HG03342 (cell line): Measurements from ENCODE around the gene METTL24.
"Not testable (repeated sequence)": the region's sequence is repeated elsewhere in the genome, so short reads cannot be mapped to it uniquely, and the experiment has no call there.

Source experiments
- ATAC-seq: cut with Tn5 transposase; IDR thresholded peaks from one replicate; pipeline ENCODE4 v1.9.1; 2021; ENCODE audit warnings: mild to moderate bottlenecking, moderate library complexity; ENCODE audit not compliant: unreplicated experiment

Gene METTL24

DNA sequence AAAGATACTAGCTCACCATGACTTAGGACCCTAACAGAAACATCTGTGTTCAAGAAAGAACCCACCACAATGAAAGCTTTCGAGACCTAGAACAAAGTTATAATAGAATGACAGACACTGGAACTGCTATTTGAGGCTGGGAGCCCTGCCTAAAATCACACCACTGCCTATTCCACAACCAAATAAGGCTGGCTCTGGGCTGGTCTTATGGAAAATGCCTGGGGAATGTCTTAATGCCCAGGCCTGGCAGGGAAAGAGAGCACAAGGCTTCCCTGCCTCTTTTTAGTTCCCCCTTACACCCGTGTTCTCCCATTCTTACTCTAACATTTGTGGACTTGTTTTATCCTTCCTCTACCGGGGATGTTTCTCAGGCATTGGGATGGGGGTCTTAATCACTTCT, 5.6 kb upstream of the METTL24 start:
- no peak for ATAC-seq

GRCh38 chr6:110360676-110361075, 2.5 kb upstream of the METTL24 start:
- ATAC-seq = no peak

GRCh38 chr6:110359556-110359955, 1.4 kb upstream of the METTL24 start:
- ATAC-seq = no peak

- no peak for ATAC-seq
Measured at GRCh38 chr6:110358553-110359160, 508 bp upstream of the METTL24 start.

DNA sequence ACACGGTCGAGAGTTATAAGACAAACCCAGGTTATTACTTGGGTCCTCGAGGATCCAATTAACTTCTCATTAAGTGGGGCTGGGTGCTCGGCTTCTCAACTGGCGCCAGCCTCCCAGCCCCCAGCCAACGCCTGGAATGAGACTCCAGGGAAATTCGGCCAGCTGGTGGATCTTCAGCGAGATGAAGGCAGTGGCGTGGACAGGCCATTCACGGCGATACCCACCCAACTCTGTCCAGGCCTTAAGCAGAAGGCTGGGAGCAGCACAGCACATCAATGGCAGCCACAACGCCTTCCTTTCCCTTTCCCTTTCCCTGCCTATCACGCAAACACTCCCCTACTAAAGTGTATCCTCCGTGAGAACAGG, 868 bp downstream of the METTL24 start:
- no peak for ATAC-seq

GRCh38 chr6:110356778-110357177, 1.4 kb downstream of the METTL24 start:
- ATAC-seq = no peak

- no peak for ATAC-seq
Measured at GRCh38 chr6:110355727-110356126, 2.4 kb downstream of the METTL24 start.

DNA sequence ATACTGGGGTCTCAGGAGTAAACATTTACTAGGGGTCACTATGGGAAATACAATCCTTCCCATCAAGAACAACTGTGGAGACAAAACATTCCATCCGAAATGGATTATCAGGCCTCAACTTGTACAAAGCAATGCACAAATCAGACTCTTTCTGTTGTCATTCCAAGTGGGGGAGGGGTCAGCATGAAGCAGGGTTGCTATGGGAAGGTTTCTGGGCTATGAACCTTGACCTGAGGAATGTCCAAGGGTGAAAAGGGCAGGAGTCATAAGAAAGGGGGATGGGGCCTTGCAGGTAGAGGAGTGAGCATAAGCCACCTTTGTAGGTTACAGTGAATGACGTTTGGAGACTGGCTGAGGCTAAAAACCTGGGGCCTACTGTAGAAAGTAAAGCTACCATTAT, 3.1 kb downstream of the METTL24 start:
- no peak for ATAC-seq

DNA sequence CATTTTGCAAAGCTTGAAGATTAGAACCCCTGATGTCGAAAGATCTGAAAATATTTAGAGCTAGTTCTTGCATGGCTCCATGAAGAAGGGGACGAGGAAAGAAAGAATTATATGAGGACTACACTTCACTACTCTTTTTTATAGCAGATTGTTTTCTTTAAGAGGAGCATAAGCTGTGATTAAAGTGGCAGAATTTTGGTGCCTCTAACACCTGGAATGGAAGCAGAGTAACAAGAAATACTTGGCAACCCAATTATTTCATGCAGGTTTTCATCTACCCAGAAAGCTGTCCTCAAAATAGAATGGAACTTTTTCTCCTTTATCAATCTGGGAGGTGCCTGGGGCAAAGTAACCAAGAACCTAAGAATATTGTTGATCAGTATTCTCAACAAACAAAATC, 4.0 kb downstream of the METTL24 start:
- ATAC-seq = no peak

GRCh38 chr6:110353457-110354001, 4.6 kb downstream of the METTL24 start:
- no peak for ATAC-seq

GRCh38 chr6:110352563-110353262, 5.4 kb downstream of the METTL24 start:
- no peak for ATAC-seq

- no peak for ATAC-seq
Measured at GRCh38 chr6:110351986-110352385, 6.2 kb downstream of the METTL24 start.

- no peak for ATAC-seq
Measured at GRCh38 chr6:110351546-110351945, 6.6 kb downstream of the METTL24 start.

DNA sequence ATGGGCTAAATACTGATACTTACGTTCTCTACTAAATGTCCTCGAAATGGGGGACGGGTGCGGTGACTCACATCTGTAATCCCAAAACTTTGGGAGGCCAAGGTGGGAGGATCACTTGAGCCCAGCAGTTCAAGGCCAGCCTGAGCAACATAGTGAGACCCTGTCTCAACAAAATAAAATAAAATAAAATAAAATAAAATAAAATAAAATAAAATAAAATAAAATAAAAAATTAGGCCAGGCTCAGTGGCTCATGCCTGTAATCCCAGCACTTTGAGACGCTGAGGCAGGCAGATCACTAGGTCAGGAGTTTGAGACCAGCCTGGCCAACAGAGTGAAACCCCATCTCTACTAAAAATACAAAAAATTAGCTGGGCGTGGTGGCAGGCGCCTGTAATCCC, 7.6 kb downstream of the METTL24 start:
- not testable (repeated sequence) for ATAC-seq

GRCh38 chr6:110348961-110349690, 9.0 kb downstream of the METTL24 start:
- no peak for ATAC-seq

- ATAC-seq = no peak
Measured at GRCh38 chr6:110345025-110345424, 13.1 kb downstream of the METTL24 start.

DNA sequence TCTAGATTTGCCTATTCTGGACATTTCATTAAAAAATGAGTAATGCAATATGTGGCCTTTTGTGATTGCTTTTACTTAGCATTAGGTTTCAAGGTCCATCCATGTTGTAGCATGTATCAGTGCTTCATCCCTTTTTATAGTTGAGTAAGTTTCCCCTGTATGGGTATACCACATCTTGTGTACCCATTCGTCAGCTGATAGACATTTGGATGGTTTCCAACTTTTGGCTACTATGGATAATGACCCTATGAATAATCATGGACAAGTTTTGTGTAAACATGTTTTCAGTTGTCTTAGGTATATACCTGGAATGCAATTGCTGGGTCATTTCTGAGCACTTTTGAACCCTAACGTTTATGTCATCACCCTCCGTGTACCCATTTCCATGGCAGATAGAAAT, 15.4 kb downstream of the METTL24 start:
- ATAC-seq = no peak

- ATAC-seq = no peak
Measured at GRCh38 chr6:110341663-110342596, 16.2 kb downstream of the METTL24 start.

GRCh38 chr6:110341067-110341466, 17.1 kb downstream of the METTL24 start:
- no peak for ATAC-seq

DNA sequence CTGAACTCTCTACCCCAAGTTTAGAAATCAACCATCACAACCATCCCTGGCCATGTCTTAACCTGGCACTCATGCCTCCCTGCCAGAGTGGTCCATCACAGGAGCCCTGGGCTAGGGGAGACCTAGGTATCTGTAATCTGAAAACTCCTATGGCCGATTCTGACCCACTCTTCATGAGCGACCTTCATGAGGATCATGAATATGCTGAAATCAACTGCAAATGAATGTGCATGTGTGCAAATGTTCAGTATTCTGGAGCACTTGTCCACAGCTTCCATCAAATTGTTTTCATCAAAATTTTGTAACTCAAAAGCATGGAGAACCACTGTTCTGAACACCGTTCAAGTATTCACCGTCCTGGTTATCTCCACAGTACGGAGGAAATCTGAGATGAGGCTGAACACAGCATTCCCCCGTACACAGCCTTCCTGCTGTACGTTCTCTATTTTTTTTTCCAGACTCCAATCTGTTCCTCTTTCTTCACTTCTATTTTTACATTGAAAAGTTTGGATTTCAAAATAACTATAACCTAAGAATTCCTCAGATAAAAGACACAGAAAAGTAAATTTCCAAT, 17.7 kb downstream of the METTL24 start:
- ATAC-seq = no peak
